Measurements from ENCODE around the gene CD320. TPM values are rescaled to one million over a fixed set of nuclear protein-coding genes. Genes with fewer than 3 reads are reported as not detected.
"Not testable (repeated sequence)": the region's sequence is repeated elsewhere in the genome, so short reads cannot be mapped to it uniquely, and the experiment has no call there.

CD320 gene
- total and polyA plus RNA-seq, 11 donors = 17.7 to 74.8 (median 35.8) TPM

DNA sequence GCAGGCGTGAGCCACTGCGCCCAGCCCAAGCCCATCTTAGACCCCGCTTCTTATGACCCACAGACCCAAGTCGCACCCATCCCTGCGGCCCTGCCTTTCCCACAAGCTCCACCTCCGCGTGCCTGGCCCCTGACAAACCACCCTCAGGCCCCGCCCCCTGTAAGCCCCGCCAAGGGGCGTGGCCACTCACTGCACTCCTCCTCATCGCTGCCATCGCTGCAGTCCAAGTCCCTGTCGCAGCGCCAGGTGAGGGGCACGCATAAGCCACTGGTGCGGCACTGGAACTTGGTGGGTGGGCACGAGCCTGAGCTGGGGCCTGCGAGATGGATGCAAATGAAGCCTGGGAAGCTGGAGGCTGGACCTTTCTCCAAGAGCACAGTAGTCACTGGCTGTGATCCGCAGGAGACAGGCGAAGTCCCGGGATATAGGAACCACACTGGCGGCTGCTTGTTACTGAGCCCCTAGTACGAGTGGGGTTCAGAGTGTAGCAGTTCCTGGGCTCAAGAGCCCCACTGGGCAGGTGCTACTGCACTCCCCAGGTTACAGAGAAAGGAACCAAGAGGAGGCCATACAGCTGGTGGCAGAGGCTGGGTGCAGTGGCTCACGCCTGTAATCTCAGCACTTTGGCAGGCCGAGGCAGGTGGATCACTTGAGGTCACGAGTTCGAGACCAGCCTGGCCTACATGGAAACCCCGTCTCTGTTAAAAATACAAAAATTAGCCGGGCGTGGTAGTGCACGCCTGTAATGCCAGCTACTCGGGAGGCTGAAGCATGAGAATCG is 3.1 kb downstream of the CD320 start:
- no peaks in the 10 kb centered on the region for H3K9me3 ChIP-seq
- H3K4me3 ChIP-seq = no peak overlapping the region
- H3K36me3 ChIP-seq = peaks cover 0 to 15% (median 10%) of the 10 kb centered on the region in 9 donors
- no peak overlapping the region for H3K27ac ChIP-seq
- 83 to 84% (median 84%) methylated on average over 31 to 33 of the region's 33 CpGs for WGBS, 4 donors
- TF ChIP-seq POLR2A (IDR thresholded peaks at IDR 0.05) = no peak
- TF ChIP-seq, protein P1, sequence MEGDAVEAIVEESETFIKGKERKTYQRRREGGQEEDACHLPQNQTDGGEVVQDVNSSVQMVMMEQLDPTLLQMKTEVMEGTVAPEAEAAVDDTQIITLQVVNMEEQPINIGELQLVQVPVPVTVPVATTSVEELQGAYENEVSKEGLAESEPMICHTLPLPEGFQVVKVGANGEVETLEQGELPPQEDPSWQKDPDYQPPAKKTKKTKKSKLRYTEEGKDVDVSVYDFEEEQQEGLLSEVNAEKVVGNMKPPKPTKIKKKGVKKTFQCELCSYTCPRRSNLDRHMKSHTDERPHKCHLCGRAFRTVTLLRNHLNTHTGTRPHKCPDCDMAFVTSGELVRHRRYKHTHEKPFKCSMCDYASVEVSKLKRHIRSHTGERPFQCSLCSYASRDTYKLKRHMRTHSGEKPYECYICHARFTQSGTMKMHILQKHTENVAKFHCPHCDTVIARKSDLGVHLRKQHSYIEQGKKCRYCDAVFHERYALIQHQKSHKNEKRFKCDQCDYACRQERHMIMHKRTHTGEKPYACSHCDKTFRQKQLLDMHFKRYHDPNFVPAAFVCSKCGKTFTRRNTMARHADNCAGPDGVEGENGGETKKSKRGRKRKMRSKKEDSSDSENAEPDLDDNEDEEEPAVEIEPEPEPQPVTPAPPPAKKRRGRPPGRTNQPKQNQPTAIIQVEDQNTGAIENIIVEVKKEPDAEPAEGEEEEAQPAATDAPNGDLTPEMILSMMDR (IDR thresholded peaks at IDR 0.05) = no peak
- intact Hi-C loops (cut with DNase I) = no loop called here
- peak in 4 of 5 donors; percentile 6 to 33 (median 24) for DNase-seq
- ATAC-seq = no peak
- no peaks in the 10 kb centered on the region for H3K27me3 ChIP-seq
- H3K4me1 ChIP-seq = peaks cover 0 to 46% (median 28%) of the 10 kb centered on the region in 12 donors

DNA sequence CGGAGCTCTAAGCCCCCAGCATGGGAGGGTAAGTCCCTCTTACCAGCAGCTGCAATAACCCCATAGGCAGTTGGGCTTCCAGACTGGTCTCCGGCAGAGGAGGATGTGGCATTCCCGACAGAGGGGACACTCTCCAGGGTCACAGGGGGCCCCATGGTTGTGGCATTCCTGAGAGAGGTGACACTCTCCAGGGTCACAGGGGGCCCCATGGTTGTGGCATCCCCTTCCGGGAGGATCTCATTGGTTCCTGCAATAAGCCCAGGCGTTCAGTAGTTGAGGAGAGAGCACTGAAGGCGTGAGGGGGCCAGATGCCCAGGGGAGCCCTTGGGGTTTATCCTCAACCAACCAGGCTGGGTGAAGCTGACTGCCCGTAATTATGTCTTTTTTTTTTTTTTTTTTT is 5.4 kb downstream of the CD320 start:
- TF ChIP-seq, protein P1 (IDR thresholded peaks at IDR 0.05) = no peak
- TF ChIP-seq POLR2A (IDR thresholded peaks at IDR 0.05) = no peak
- peaks cover 0 to 29% (median 14%) of the 10 kb centered on the region in 12 donors for H3K4me1 ChIP-seq
- peaks cover 0 to 12% (median 0%) of the 10 kb centered on the region in 9 donors for H3K36me3 ChIP-seq
- WGBS, 4 donors = 52 to 58% (median 56%) methylated on average over 7 of the region's 7 CpGs
- no peak overlapping the region for H3K4me3 ChIP-seq
- peak in 3 of 4 donors; percentile 2 to 21 (median 4) for ATAC-seq
- H3K9me3 ChIP-seq = no peaks in the 10 kb centered on the region
- no peaks in the 10 kb centered on the region for H3K27me3 ChIP-seq
- intact Hi-C loops (cut with DNase I) = no loop called here
- H3K27ac ChIP-seq = peak overlapping the region in 1 of 12 donors; percentile 28
- DNase-seq = peak in 1 of 5 donors; percentile 27

DNA sequence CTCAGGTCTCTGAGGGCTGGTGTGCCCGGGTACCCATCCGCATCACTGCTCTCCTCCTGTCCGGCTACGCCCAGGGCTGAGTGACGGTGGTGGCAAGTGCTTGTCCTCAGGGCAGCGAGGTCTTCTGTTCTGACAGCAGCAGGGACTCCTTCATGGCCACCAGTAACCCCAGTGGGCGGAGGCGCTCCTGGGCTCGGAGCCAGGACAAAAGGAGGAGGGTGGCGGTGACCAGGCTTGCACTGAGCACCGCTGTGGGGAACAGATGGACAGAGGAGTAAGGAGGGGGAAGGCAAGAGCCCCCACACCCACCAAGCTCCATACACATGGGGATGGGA is 5.8 kb downstream of the CD320 start:
- peak; percentile 73 to 89 (median 82) for ATAC-seq
- DNase-seq = peak; percentile 58 to 86 (median 76)
- Histone ChIP-seq H3K27me3 (no peaks in the 10 kb centered on the region), H3K9me3 (no peaks in the 10 kb centered on the region), H3K27ac (peak overlapping the region in 1 of 12 donors; percentile 28), H3K4me1 (peaks cover 0 to 25% (median 10%) of the 10 kb centered on the region in 12 donors), H3K36me3 (peaks cover 0 to 12% (median 0%) of the 10 kb centered on the region in 9 donors), H3K4me3 (no peak overlapping the region)
- intact Hi-C loops (cut with DNase I) = no loop called here
- TF ChIP-seq, protein P1 (IDR thresholded peaks at IDR 0.05) = no peak
- no peak for TF ChIP-seq POLR2A (IDR thresholded peaks at IDR 0.05)
- 15 to 34% (median 25%) methylated on average over 4 to 11 of the region's 11 CpGs for WGBS, 4 donors

DNA sequence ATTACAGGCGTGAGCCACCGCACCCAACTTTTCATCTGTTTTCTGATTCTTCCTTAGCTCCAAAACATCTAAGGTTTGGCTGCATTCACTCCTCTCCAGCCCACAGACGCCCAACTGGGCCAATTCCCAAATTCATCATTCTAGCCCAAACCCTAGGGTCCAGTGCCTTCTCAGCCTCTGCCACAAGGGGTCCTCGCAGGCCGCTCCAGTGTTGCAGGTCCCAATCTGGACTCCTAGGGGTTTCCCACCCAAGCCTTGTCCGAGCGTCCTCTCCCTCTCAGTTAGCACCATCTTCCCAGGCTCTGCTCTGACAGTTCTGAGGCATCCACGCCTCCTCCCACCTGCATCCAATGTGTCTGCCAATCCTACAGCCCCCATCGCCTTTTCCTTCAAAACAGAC is 16.8 kb downstream of the CD320 start:
- H3K36me3 ChIP-seq; H3K4me1 ChIP-seq; H3K9me3 ChIP-seq; H3K27me3 ChIP-seq; H3K27ac ChIP-seq; H3K4me3 ChIP-seq; DNase-seq; intact Hi-C loops (cut with DNase I): not testable (repeated sequence)
- WGBS, 4 donors = no CpG with 5 or more reads among the region's 9 CpGs
- ATAC-seq = peak; percentile 47 to 76 (median 72)

DNA sequence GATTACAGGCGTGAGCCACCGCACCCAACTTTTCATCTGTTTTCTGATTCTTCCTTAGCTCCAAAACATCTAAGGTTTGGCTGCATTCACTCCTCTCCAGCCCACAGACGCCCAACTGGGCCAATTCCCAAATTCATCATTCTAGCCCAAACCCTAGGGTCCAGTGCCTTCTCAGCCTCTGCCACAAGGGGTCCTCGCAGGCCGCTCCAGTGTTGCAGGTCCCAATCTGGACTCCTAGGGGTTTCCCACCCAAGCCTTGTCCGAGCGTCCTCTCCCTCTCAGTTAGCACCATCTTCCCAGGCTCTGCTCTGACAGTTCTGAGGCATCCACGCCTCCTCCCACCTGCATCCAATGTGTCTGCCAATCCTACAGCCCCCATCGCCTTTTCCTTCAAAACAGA is 31.6 kb downstream of the CD320 start:
- H3K27me3 ChIP-seq; H3K4me1 ChIP-seq; H3K9me3 ChIP-seq; H3K27ac ChIP-seq; H3K4me3 ChIP-seq; intact Hi-C loops (cut with DNase I); DNase-seq; H3K36me3 ChIP-seq: not testable (repeated sequence)
- no CpG with 5 or more reads among the region's 9 CpGs for WGBS, 4 donors
- peak in 3 of 4 donors; percentile 64 to 76 (median 73) for ATAC-seq
